ENCODE measurements around the gene GRN.

GRN gene

DNA sequence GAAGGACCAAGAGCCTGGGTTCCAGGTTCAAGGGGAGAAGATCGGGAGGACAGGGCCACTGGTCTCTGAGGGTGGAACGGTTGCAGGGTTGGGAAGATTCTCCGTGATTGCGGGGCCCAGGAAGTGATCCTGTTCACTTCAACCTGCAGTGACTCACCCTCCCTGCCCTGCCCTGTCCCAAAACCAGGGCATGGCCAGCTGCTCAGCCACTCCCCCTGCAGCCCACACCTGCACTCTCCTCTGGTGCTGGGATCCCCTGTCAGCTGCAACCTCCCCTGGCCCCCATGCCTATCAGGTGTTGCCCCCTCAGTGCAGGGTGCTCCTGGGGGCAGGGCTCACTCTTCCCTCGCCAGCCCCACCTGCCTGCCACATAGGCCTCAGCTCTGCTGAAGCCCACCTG, 35.6 kb upstream of the GRN start:
- DNase-seq (ENCODE audit: low read depth), result no peak
- H3K4me3 ChIP-seq (ENCODE audit: low read depth, low read length), result no peak overlapping the region
- no peak for TF ChIP-seq CTCF (conservative IDR thresholded peaks at IDR 0.05; ENCODE audit: low read depth, low read length)

GRCh38 chr17:44310188-44310587, 34.9 kb upstream of the GRN start:
- H3K4me3 ChIP-seq (ENCODE audit: low read depth, low read length), result no peak overlapping the region
- no peak for DNase-seq (ENCODE audit: low read depth)
- TF ChIP-seq CTCF (conservative IDR thresholded peaks at IDR 0.05; ENCODE audit: low read depth, low read length), result no peak

GRCh38 chr17:44310609-44311376, 34.3 kb upstream of the GRN start:
- no peak overlapping the region for H3K4me3 ChIP-seq (ENCODE audit: low read depth, low read length)
- no peak for TF ChIP-seq CTCF (conservative IDR thresholded peaks at IDR 0.05; ENCODE audit: low read depth, low read length)
- DNase-seq (ENCODE audit: low read depth), result no peak

DNA sequence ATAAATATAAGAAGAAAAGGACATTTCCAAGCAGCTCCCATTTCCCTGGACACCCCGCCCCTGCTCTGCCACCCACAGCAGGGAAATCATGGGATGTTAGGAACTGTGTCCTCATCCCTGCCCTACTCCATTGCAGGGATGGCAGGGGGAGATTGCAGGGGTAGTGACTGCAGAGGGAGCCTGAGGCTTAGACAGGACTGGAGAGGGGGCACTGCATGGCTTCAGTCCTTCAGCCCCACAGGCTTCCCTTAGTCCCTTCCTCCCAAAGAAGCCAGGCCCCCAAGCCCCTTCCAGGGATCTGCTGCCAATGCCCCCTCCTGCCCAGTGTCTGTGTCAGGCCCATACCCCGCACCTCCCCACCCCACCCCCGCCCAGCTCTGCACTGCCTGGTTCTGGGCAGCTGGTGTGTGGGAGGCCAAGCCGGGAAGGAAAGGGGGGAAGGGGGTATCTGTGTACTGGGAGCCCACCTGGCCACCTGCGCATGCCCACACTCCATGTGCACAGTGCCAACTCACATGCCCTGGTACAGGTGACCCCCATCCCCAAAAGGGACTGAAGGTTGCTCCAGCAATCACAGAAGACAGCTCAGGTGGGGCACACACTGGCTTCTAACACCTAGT, 33.4 kb upstream of the GRN start:
- DNase-seq (ENCODE audit: low read depth), result no peak
- no peak overlapping the region for H3K4me3 ChIP-seq (ENCODE audit: low read depth, low read length)
- no peak for TF ChIP-seq CTCF (conservative IDR thresholded peaks at IDR 0.05; ENCODE audit: low read depth, low read length)

DNA sequence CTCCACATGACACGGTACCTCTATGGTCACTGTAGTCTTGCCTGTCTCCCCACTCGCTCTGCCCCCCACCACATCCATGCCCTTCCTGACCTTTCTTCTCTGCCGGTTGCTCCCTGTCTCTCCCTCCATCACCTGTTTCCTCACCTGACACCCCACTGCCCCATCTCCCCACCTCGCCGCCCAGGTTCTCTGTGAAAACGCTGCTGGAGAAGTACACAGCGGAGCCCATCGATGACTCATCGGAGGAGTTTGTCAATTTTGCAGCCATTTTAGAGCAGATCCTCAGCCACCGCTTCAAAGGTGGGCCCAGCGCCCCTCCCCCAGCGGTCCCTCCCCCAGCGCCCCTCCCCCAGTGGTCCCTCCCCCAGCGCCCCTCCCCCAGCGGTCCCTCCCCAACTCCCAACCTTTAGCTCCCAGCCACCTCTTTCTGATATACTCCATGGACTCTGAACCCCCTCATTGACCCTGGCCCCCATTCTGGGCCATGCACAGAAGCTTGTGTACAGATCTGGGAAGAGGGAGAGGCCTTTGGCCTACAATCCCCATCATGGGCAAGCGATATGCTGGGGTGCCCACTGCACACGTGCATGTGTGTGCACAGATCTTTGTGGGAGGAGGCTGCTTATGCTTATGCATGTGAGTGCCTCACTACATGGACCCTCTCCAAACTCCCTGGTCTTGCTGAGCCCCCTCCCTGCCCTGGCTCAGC, 32.6 kb upstream of the GRN start:
- no peak for DNase-seq (ENCODE audit: low read depth)
- no peak for TF ChIP-seq CTCF (conservative IDR thresholded peaks at IDR 0.05; ENCODE audit: low read depth, low read length)
- no peak overlapping the region for H3K4me3 ChIP-seq (ENCODE audit: low read depth, low read length)

- no peak overlapping the region for H3K4me3 ChIP-seq (ENCODE audit: low read depth, low read length)
- TF ChIP-seq CTCF (conservative IDR thresholded peaks at IDR 0.05; ENCODE audit: low read depth, low read length), result no peak
Measured at GRCh38 chr17:44314031-44314430, 31.1 kb upstream of the GRN start.

More at GRCh38 chr17:44314031-44314430, 31.1 kb upstream of the GRN start:
- DNase-seq (ENCODE audit: low read depth), result no peak

Measured in choroid plexus epithelial cell (primary cell).